NCI-H2081 (cell line): Measurements from ENCODE around the gene TSPAN14.
"Not testable (repeated sequence)": the region's sequence is repeated elsewhere in the genome, so short reads cannot be mapped to it uniquely, and the experiment has no call there.

Experiments
- DNase-seq, 2 experiments: peaks; one replicate each; lab custom pipeline; 2025; lab: John Stamatoyannopoulos, UW

TSPAN14 gene

DNA sequence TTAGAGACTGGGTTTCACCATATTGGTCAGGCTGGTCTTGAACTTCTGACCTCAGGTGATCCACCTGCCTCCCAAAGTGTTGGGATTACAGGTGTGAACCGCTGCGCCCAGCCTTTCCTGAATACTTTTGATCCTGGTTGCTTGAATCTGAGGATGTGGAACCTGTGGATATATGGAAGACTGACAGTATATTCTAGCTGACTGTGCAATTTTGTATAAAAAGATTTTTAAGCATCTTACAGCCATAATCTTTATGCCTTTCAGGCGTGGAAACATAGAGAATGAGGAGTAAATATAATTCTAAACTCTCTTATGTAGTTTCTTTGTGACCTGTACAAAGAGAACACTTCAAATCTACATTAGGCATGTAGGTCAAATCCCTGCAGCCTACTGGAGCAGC lies 16.2 kb downstream of the TSPAN14 start:
- DNase-seq: no peak

DNA sequence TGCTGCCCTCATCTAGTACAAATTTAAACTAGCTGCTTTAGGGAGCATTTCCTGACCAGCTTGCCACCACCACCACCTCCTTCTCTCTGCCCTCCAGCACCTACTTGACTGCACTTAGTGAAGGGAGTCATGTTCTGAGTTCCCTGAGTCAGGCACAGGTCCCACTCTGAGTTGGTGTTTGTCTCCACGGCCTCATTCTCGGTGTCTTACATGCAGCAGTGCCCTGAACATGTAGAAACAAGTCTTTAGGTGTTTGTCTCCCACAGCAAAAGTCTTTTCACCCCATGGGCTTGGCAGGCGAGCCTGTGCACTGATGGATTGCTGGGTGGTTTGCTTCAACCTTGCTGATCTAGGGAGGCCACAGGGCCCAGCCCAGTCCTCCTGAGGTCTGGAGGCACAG lies 16.9 kb downstream of the TSPAN14 start:
- DNase-seq: no peak

DNA sequence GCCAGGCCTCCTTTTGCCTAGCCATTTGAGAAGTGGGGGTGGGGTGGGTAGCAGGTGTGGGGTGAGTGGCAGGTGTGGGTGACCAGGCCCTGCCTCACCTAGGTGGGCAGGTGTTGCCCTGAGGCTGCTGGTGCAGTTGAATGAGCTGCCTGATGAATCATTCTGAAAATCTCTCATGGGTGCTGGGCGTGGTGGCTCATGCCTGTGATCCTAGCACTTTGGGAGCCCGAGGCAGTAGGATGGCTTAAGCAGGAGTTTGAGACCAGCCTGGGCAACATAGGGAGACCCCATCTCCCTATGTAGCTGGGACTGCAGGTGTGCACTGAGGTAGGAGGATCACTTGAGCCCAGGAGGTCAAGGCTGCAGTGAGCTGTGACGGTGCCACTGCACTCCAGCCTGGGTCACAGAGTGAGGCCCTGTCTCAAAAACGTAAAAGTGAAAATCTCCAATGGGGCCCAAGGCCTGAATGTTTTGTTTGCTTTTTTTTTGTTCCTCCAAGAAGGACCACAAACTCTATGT lies 17.7 kb downstream of the TSPAN14 start:
- no peak for DNase-seq

DNA sequence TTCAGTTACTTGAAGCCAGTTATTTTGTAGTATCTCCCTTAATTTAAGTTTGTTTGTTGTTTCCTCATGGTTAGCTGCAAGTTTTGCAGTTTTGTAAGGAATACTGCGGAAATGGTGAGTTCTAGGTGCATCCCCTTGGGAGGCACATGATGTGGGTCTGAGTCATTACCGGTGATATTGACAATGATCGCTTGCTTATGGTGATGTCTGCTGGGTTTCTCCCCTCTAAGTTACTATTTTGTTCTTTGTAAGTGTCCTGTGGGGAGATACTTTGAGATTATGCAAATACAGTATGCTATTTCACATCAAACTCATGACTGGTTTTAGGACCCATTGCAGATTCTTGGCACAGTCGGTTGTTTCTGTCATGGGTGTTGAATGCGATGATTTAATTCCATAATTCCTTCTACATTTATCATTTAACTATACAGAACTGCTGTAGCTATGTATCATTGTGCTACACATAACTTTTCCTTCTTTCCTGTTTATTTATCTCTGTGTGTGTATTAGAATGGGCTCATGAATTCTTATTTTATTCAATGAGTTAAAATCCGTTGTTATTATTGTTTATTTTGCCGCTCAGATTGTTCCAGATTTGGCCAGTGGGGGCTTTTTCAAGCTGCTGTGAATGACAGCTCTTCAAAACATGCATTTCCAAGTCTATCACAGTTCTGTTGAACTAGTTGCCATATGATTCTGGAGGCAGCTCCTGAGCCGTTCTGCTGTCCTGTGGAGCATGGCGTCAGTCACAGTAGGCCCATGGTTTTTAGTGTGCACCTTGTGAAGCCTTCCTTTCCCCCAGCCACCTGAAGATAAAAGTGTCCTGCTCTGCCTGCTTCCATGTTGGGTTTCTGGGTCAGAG lies 18.4 kb downstream of the TSPAN14 start:
- no peak for DNase-seq

DNA sequence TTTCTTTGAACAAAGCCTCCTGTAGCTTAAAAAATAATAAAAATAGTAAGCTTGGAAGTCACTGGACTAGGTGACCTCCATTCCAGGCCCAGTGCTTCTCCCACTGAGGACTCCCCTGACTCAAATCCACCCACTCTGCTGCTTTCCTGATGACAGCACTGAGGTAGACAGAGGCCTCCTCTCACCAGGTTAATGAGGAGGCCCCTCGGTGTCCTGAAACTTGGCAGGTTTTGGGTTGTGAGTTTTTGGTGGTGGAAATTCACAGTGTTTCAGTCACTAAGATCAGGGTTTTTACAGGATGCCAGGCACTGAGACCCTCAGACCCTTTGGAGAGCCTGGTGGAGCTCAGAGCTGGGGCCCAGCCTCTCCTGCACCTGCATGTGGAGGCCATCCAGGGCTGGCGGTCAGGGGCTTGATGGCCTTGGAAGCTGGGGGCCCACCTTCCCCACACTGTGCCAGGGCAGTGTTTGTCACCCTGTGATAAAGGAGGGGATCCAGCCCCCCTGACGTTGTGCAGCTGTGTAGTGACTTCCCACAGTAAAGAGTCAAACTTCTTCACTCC lies 19.1 kb downstream of the TSPAN14 start:
- DNase-seq: no peak

DNA sequence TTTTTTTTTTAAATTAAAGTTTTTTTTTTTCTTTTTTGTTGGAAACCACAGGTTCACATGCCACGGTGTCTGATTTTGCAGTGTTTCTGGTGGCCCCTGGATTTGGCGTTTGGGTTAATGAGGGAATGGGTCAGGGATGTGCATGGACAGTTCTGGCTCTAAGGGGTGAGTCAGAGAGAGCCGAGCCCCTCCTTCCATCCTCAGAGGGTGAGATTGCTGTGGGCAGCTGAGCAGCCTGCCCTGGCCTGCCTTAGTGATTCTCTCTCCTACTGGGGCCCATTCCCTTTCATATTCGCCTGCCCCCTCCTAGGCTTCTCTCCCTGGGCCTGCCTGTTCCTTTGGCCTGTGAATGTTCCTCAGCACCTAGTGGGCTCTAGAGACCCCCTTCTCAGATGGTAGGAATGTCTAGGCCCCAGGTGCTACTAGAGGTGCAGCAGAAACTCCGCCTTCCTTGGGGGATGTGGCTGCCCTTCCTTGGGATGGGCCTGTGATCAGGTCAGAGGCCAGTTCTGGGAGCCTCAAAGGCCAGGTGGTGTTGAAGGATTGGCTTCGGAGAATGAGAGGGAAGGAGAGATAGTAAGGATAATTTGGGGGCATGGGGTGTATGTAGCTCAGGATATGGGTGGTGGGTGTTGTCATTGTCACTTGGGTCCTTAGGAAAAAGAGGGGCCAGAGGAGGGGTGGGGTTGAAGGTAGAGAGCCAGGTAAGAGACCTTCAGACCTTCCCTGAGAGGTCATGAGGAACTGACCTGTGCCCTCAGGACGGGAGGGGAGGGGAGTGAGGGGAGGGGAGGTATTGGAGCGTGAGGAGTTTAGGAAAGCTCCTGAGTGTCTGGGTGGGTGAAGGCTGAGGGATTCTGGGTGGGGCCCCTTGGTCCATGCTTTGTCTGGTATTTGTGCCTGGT lies 19.8 kb downstream of the TSPAN14 start:
- no peak for DNase-seq

DNA sequence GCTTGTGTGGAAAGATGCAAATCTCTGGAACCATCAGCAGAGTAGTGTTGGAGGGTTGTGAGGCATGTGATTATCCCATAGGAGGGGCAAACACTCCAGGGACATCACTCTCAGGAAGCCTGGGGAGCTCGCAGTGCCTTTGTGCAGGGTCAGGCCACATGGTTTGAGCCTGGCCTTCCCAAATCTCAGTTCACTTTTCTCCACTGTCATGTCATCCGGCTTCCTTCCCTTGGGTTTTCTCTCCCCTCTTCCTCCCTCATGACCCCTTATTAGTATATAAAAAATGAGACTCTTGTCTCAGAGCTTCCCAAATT lies 20.4 kb downstream of the TSPAN14 start:
- DNase-seq: no peak

DNA sequence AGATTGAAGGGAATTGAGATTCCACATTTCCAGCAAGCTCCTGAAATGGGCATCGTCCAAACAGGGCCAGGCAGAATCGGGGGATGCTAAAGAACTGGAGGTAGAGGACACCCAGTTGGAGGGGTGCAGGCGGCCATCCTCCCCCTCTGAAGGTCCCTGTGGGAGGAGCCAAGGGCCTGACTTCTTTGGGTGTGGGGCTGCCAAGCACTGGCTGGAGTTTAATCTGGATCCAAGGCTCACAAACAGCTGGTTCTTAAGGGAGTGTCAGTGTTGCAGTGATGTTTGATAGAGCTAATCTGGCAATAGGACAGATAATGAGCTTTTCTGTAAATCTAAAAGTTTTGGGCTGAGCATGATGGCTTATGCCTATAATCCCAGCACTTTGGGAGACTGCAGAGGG lies 20.8 kb downstream of the TSPAN14 start:
- no peak for DNase-seq

DNA sequence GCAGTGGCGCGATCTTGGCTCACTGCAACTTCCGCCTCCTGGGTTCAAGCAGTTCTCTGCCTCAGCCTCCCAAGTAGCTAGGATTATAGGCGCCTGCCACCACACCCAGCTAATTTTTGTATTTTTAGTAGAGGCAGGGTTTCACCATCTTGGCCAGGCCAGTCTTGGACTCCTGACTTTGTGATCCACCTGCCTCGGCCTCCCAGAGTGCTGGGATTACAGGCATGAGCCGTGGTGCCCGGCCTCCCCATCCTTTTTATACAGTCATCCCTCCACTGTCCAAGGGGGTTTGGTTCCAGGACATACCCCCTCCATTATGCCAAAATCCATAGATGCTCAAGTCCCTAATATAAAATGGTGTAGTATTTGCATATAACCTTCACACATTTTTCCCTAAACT lies 21.5 kb downstream of the TSPAN14 start:
- DNase-seq: not testable (repeated sequence)

DNA sequence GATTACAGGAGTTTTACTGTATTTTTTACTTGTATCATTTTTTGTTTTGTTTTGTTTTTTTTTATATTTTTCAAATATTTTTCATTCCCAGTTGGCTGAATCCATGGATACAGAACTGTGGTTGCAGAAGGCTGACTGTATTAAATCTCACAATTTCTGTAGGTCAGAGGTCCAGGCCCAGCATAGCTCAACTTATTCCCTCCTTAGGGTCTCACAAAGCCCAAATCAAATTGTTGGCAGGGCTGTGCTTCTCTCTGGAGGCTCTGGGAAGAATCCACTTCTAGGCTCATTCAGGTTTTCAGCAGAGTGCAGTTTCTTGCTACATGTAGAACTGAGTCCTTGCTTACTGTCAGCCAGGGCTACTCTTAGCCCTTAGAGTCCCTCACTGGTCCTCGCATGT lies 22.6 kb downstream of the TSPAN14 start:
- no peak for DNase-seq

DNA sequence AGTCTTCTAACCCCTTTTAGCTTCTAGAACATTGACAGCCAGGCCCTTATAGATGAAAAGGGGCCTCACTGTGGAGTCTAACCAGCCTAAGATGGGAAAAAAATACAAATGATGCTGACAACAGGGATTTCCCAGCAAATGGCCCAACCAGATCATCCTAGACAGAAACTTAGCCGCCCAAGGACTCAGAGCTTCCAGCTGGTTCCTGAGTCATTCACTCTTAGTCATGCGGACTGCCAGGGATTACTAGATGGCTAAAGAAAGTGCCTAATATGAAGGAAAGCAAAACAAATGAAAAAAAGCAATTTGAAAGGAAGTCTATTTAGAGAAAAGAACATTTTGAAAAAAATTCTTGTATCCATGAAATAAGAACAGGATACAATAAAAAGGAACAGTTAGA lies 23.7 kb downstream of the TSPAN14 start:
- no peak for DNase-seq

DNA sequence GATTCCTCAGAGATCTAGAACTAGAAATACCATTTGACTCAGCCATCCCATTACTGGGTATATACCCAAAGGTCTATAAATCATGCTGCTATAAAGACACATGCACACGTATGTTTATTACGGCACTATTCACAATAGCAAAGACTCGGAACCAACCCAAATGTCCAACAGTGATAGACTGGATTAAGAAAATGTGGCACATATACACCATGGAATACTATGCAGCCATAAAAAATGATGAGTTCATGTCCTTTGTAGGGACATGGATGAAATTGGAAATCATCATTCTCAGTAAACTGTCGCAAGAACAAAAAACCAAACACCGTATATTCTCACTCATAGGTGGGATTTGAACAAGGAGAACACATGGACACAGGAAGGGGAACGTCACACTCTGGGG lies 26.3 kb downstream of the TSPAN14 start:
- DNase-seq: not testable (repeated sequence)

DNA sequence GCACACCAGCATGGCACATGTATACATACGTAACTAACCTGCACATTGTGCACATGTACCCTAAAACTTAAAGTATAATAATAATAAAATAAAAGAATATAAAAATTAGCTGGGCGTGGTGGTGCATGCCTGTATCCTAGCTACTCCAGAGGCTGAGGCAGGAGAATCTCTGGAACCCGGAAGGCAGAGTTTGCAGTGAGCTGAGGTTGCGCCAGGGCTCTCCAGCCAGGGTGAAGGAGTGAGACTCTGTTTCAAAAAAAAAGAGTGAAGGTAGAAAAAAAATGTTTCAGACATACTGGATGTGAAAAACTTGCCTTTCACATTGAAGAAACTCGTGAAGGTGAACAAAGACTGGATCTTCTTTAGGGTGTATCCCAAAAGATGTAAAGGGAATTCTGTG lies 26.7 kb downstream of the TSPAN14 start:
- no peak for DNase-seq

DNA sequence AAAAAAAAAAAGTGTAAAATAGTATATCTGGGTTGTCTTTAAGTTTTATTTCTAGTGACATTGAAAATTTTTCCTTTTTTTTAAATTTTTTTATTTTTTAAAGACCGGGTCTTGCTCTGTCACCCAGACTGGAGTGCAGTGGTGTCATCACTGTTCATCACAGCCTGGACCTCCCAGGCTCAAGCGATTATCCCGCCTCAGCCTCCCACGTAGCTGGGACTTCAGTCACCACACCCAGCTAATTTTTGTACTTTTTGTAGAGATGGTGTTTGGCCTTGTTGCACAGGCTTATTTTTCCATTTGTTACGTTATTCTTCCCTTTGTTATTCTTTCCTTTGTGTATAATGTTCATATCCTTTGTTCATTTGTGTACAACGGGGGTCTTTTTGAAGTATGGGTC lies 30.1 kb downstream of the TSPAN14 start:
- no peak for DNase-seq

DNA sequence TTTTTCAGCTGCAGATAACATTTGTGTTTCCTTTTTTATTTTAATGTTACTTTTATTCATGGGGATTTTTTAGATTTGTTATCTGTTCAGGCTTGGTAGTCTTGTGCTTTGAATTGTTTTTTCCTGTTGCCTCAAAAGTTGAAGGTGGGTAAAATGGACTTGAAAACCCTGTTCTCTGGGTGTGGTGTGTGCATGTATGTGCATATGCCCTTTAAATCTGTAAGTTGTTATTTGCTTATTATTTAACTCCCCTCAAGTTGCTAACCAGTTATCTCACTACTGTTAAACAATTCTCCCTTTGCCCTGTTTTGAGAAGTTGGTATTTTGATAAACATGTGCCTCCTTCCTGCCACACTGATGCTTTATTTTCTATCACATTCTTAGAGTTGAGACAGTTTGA lies 30.6 kb downstream of the TSPAN14 start:
- DNase-seq: no peak

DNA sequence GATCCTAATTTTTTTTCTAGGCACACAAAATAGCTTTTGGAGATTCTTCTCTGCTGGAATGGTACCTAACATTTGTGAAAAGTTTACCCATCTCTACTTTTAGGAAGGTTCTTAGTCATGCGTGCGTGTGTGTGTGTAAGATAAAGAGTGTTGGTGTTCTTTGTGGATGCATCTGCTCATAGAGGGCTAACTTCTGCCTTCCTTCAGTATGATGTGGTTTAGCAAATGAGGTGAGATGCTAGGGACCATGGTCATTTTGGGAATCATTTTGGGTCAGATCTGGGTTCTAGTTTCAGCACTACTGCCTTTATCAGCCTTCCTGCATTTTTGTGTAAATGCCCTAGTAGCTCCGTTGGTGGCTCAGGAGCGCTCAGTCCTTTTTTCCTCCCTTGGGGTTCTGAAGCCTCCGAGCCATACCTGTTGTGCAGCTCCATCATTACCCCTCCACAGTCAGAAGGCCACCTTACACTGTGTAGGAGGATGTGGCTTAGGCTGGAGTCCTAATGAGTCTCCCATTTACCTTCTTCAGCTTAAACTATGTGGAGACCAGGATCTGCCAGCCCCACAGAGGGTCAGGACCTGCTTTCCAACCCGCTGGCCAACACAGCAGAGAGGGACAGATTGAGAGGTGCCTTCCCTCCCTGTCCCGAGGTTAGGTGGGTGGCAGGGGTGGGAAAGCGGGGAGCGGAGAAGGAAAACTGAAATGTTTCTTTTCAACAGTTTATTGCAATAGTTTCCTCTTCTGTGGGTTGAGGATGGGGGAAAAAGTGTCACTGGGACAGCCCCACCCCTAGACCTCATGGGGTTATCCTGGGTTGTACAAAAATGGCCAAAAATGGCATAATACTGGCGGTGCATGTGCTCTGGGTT lies 31.2 kb downstream of the TSPAN14 start:
- no peak for DNase-seq

DNA sequence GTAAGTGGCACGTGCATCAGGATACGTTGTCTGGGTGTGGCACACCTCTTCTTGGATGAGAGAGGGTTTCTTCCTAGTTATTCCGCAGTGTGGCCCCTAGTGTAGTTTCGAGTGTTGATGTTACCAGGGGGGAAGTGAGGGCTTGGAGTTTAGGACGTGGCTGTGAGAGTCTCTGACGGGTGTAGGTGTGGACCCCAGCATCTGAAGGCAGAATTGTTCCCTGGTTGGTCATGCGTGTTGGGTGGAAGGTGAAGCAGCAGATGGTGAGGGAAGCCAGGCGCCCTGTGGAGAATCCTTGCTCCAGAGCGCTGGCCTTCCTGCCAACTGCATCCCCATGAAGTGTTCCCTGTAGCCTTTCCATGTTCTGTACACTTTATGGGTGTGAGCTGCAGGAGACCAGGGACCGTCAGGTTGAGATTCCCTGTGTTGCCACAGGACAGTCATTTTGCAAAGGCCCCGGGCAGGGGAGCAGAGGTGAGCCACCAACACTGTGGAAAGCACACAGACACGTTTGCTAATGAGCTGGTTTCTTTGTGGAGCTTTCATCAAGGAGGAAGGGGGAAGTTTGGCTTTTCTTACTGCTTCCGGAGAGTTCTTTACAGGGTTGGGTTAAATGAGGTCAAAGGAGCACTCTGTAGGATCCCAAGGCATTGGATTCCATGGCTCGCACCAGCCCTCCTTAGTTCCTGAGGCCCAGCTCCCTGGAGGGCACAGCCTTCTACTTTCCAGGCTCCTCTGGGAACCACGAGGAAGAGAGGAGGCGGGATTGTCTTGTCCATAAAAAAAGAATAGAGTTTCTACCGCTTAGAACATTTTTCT lies 32.0 kb downstream of the TSPAN14 start:
- no peak for DNase-seq

DNA sequence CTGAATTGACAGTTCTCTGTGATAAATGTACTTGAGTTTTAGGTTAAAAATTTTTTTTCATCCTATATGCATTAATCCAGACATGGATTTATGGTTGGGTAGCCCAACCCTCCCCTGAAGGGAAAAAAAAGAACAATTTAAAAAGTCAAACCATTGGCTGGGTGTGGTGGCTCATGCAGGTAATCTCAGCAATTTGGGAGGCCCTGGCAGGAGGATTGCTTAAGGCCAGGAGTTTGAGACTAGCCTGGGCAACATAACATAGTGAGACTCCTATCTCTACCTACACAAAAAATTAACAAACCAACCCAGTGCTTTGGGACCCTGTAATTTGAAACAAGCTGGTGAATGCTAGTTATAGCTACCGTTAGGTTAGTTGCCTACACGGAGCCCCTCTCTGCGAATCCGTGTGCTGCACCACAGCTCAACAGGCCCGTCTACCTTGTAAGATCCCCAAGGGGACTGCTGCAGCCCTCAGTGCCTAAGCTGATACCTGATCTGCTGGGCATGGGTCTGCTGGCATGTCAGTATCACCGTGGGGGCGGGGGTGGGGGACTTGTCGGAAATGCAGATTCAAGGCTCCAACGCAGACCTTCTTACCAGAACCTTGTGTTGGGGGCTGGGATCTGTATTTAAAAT lies 32.8 kb downstream of the TSPAN14 start:
- DNase-seq: no peak

DNA sequence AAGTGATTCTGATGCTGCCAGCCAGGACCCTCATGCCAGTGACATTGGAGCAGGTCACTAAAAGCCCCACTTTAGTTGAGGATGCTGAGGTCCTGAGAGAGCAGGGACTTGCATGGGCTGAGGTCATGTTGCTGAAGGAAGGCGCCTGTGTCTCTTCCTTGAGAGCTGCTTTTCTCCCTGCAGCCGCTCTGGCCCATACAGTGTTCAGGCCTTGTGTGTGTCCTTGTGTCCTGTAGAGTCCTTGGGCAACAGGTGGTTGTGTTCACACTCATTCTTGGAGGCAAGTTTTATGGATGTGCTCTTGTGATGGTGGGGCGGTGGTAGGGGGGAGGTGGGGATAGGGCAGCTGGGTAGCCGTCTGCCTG lies 33.3 kb downstream of the TSPAN14 start:
- DNase-seq: no peak

DNA sequence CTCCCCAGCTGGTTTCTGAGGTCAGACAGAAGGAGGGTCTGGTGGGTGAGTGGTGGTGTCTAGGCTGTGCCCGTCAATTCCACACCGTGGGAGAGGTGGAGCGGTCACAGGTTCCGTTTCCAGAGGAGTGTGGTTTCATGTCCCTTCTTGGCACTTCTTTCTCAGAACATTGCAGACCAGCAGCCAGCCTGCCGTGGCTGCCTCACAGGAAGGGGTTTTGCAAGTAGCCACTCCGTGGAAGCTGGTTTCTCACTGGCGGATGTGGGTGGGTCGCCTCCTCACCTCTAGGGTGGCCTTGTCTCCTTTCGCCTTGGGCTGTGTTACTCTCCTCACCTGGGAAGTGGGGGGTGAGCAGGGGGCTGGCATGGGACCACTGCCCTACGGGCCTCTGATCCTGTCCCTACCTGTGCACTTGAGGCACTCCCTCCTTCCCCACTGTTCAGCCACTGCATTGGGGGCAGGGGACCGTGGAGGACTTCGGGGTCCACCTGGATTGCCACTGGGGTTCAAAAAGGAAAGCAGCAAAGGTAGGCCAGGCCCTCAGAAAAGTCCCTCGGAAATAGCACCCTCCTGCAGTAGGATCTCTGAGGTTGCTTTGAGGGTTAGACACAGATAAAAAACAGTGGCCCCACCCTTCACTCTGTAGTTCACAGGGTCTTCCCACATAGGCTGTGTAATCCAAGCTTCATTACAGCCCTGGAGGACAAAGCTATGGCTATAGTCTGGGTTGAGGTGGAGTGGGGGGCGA lies 33.9 kb downstream of the TSPAN14 start:
- no peak for DNase-seq
